Ectodermal cell (in vitro differentiated cells): ENCODE measurements around the gene RBMS3. TPM values are rescaled to one million over a fixed set of nuclear protein-coding genes. Genes with fewer than 3 reads are reported as not detected.
A peak's percentile ranks its signal among the peaks of the same experiment; 100 is the strongest.
"Not testable (repeated sequence)": the region's sequence is repeated elsewhere in the genome, so short reads cannot be mapped to it uniquely, and the experiment has no call there.

Experiments used
- H3K27ac ChIP-seq: 2 replicates; pipeline ENCODE4 v1.7.0; 2013; ENCODE audit warnings: mild to moderate bottlenecking, low read depth, low read length; ENCODE audit not compliant: insufficient read depth, poor library complexity, severe bottlenecking
- H3K27me3 ChIP-seq: 2 replicates; pipeline ENCODE4 v1.7.0; 2013; ENCODE audit warnings: mild to moderate bottlenecking, low read length; ENCODE audit not compliant: insufficient read depth, control insufficient read depth, poor library complexity, severe bottlenecking
- H3K36me3 ChIP-seq: one replicate; pipeline ENCODE4 v1.7.0; 2013; ENCODE audit warnings: low read length; ENCODE audit not compliant: control insufficient read depth, insufficient read depth
- H3K4me1 ChIP-seq: one replicate; pipeline ENCODE4 v1.7.0; 2013; ENCODE audit warnings: low read length; ENCODE audit not compliant: control insufficient read depth, insufficient read depth
- H3K4me3 ChIP-seq: 2 replicates; pipeline ENCODE4 v1.7.0; 2013; ENCODE audit warnings: low read depth, low read length, control low read depth; ENCODE audit not compliant: insufficient read depth
- H3K9me3 ChIP-seq: 2 replicates; pipeline ENCODE4 v1.7.0; 2013; ENCODE audit warnings: mild to moderate bottlenecking, low read length, moderate library complexity; ENCODE audit not compliant: control insufficient read depth
- WGBS, 2 experiments: methylation state at CpG; one replicate each; pipeline ENCODE4 v1.1.7; 2013; ENCODE audit warnings: missing lambda C conversion rate in 2 of 2; 5-methylcytosine and 5-hydroxymethylcytosine counted together
- polyA plus RNA-seq, 4 experiments: library from polyadenylated mRNA; stranded (reverse); fragments of 50-300 nt; gene quantifications; one replicate each; pipeline ENCODE4 v1.2.3, GENCODE V29; 2013

RBMS3 gene
- polyA plus RNA-seq (2013, experiment 1 of 4): 2.3 TPM
- polyA plus RNA-seq (2013, experiment 2 of 4): 1.8 TPM
- 2.9 TPM for polyA plus RNA-seq (2013, experiment 3 of 4)
- 2.9 TPM for polyA plus RNA-seq (2013, experiment 4 of 4)

DNA sequence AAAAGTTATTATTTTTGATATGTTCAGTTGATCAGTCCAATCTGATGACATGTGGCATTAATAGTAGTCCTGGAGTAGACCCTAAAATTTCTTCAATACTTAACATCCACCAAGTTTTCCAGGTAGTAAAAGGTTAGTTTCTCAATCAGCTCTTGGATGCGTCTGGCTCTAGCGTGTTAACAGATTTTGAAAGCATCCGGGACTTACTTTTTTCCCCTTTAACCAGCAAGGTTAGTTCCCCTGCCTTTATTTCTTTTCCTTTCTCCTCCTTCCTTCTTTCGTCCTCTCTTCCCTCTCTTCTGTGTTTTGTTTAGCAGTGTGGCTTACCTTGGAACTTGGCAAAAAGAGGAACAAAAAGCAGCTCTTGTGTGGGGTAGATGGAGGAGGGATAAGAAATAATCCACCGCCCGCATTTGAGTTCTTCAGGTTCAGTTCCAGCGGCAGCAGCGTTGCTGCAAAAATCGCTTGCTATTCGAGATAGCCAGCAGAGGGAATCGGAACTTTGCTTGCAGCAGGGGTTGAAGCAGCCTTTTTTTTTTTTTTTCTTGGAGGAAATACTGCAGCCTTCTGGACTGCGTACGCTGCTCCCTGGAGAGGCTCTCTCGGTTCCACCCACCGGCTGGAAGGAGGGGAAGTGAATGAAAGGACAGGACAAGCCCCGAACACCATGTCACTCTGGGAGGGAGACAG, at the start of gene RBMS3:
RBMS3 (plus strand) TSS at position 668 of the 690 bp plus-strand sequence.
- Histone ChIP-seq H3K4me1 (peaks cover 21% of the 10 kb centered on the region), H3K9me3 (no peaks in the 10 kb centered on the region), H3K4me3 (peak within 1 kb of the TSS; percentile 33), H3K27me3 (no peaks in the 10 kb centered on the region), H3K27ac (peak within 1 kb of the TSS; percentile 85), H3K36me3 (no peaks in the 10 kb centered on the region)
- WGBS, 2 experiments: 3% methylated on average over 16 of the region's 16 CpGs

DNA sequence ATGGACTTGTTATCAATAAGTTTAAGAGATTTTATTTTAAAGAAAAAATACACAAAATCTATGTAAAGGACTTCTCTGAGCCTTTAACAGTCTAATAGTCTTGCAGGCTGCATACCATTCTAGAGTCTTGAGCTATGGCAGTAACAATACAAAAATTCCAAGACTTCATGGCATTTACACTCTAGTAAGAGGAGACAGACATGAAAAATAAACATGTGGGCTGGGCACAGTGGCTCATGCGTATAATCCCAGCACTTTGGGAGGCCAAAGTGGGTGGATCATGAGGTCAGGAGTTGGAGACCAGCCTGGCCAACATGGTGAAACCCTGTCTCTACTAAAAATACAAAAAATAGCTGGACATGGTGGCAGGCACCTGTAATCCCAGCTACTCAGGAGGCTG, 47.7 kb upstream of the RBMS3 start:
- H3K27ac ChIP-seq, H3K4me3 ChIP-seq: not testable (repeated sequence)
- WGBS, 2 experiments: 0% methylated on average over 1 of the region's 1 CpG

DNA sequence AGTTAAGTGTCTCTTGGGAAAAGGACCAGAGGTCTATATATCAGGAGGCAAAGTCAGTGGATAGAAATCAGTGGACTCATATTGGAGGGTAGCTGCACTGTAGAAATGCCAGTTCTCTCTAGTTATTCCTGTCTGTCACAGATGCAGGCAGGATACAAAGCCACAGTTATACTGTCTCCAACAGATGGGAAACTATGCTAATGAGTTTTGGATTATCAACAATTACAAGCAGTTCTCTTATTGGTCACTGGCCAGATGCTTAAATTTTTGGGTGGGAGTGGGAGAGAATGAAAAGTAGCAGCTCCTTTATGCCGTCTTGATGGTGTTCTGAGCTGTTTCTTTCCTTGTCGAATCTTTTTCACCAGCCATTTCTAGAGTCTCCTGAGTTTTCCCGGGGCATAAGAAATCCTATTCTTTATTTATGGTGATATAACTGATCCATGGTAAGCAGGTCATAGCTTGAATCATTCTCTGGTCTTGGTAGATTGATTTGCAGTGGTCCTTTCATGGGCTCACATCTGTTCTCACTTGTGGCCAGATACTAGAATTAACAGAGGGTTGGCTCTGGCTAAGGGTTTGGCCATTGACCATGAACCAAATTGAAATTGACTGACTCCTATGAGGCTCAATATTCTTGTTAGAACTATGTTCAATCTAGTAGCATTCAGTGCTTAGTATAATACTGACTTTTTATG, 44.6 kb upstream of the RBMS3 start:
- H3K4me1 ChIP-seq: no peaks in the 10 kb centered on the region
- no peak overlapping the region for H3K27ac ChIP-seq
- no peaks in the 10 kb centered on the region for H3K9me3 ChIP-seq
- WGBS, 2 experiments: 84 to 100% methylated on average over 1 to 3 of the region's 3 CpGs
- H3K27me3 ChIP-seq: no peaks in the 10 kb centered on the region
- H3K36me3 ChIP-seq: no peaks in the 10 kb centered on the region
- no peak overlapping the region for H3K4me3 ChIP-seq

More for the DNA sequence above, 47.7 kb upstream of the RBMS3 start:
- not testable (repeated sequence) for H3K4me1 ChIP-seq, H3K9me3 ChIP-seq, H3K27me3 ChIP-seq, H3K36me3 ChIP-seq

DNA sequence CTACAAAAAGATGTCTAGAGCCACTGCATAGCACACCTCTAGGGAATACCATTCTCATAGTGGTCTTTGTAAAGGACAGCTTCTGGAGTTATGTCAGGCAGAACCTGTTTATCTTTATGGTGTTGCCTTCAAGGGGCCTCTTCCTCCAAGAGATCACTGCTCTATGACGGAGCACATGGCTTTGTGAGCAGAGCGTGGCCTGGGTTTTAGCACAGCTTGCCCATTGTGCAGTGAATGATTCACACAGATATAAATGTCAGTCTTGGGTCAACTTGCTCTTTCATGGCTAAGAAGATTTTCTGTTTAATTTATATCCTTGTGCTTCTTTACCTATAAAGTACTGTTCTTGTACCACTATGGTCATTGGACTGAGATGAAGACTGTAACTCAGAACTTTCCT, 41.5 kb upstream of the RBMS3 start:
- Histone ChIP-seq H3K4me3 (no peak overlapping the region), H3K27me3 (no peaks in the 10 kb centered on the region), H3K4me1 (no peaks in the 10 kb centered on the region), H3K36me3 (no peaks in the 10 kb centered on the region), H3K27ac (no peak overlapping the region), H3K9me3 (no peaks in the 10 kb centered on the region)
- WGBS, 2 experiments: 91 to 100% methylated on average over 2 of the region's 2 CpGs

DNA sequence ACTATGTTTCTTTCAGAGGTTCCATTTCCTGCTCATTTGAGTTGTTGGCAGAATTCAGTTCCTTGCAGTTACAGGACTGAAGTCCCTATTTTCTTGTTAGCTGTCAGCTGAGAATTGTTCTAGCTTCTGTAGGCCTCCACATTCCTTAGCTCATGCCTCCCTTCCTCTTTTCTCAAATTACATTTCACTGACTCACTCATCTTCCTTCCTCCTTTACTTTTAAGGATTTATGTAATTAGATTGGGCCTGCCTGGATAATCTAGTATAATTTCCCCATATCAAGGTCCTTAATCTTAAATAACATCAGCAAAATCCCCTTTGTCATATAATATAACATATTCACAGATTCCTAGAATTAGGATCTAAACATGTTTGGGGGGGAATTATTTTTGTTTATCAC, 40.6 kb upstream of the RBMS3 start:
- Histone ChIP-seq H3K36me3 (no peaks in the 10 kb centered on the region), H3K27ac (no peak overlapping the region), H3K9me3 (no peaks in the 10 kb centered on the region), H3K4me1 (no peaks in the 10 kb centered on the region), H3K4me3 (no peak overlapping the region), H3K27me3 (no peaks in the 10 kb centered on the region)

DNA sequence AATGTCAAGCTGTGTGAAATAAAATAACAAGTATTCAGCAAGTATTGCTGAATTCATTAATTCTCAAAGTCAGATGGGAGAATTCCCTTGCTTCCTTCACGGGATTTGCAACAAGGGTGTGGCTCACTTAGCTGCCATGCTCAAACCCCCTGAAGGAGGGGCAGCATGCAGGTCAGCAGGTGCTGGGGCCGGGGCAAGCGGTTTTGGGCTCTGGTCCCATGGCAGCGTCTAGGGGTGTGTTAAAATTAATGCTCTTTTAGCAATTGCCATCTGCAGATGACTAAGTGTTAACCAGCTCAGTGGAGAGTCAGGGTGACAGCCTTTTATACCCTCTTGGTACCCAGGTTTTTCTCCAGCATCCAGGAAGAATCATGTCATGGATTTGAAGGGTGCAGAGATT, 40.0 kb upstream of the RBMS3 start:
- Histone ChIP-seq H3K4me1 (no peaks in the 10 kb centered on the region), H3K9me3 (no peaks in the 10 kb centered on the region), H3K36me3 (no peaks in the 10 kb centered on the region), H3K27me3 (no peaks in the 10 kb centered on the region), H3K4me3 (no peak overlapping the region), H3K27ac (no peak overlapping the region)
- 88 to 95% methylated on average over 4 of the region's 4 CpGs for WGBS, 2 experiments

DNA sequence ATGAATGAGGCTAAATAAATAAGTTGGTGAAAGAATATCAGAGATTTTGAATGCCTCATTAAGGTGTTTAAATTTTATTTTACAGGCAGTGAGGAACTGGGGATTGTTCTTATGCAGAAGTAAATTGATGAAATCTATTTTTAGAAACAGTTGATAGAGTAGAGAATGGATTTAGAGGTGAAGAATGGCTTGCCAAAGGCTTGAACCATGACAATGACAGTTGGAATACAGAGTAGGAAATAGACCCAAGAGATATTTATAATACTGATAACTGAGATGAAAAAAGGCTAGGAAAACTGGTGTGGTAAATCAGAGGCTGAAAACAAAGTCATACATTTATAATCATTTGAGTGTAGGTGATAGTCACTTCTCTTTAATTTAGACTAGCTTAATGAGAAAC, 39.0 kb upstream of the RBMS3 start:
- Histone ChIP-seq H3K4me3 (no peak overlapping the region), H3K9me3 (no peaks in the 10 kb centered on the region), H3K4me1 (no peaks in the 10 kb centered on the region), H3K27me3 (no peaks in the 10 kb centered on the region), H3K27ac (no peak overlapping the region), H3K36me3 (no peaks in the 10 kb centered on the region)

DNA sequence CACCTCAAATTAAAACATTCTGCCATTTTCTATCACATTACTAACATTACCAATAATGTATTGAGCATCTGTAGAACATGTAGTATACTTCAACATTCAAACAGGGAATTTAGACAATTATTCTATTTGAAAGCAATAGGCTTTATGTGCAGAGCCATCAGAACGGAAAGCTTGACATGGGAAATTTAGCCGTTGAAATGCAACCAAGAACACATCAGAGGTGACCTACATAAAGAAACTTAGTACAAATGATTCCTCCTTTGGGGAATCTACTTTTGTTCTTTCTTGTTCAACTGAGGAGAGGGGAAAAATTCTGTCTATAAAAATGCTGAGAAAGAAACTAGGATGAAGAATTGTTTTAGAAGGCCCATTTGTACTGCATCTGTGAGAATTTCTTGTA, 38.6 kb upstream of the RBMS3 start:
- Histone ChIP-seq H3K27ac (no peak overlapping the region), H3K36me3 (no peaks in the 10 kb centered on the region), H3K4me3 (no peak overlapping the region), H3K4me1 (no peaks in the 10 kb centered on the region), H3K9me3 (no peaks in the 10 kb centered on the region), H3K27me3 (no peaks in the 10 kb centered on the region)
- WGBS, 2 experiments: 91 to 100% methylated on average over 2 of the region's 2 CpGs

DNA sequence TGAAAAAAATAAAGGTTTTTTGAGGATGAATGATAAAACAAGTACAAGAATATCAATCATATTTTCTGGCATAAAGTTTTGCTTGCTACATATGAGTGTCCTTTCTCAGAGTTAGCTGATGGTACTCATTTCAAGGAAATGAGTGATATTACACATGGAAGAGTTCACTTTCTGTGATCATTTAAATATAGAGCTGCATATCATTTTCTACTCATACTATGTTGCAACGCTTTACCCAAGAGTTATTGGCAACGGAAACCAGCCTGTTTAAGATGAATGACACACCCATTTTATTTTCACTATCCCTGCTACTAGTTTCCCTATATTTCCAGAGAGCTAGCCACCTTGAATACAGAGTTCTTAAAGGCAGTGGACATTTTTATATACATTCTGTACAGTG, 35.4 kb upstream of the RBMS3 start:
- 90 to 100% methylated on average over 2 of the region's 2 CpGs for WGBS, 2 experiments
- H3K4me3 ChIP-seq: no peak overlapping the region
- H3K9me3 ChIP-seq: no peaks in the 10 kb centered on the region
- no peaks in the 10 kb centered on the region for H3K4me1 ChIP-seq
- no peaks in the 10 kb centered on the region for H3K36me3 ChIP-seq
- H3K27ac ChIP-seq: no peak overlapping the region
- H3K27me3 ChIP-seq: no peaks in the 10 kb centered on the region

DNA sequence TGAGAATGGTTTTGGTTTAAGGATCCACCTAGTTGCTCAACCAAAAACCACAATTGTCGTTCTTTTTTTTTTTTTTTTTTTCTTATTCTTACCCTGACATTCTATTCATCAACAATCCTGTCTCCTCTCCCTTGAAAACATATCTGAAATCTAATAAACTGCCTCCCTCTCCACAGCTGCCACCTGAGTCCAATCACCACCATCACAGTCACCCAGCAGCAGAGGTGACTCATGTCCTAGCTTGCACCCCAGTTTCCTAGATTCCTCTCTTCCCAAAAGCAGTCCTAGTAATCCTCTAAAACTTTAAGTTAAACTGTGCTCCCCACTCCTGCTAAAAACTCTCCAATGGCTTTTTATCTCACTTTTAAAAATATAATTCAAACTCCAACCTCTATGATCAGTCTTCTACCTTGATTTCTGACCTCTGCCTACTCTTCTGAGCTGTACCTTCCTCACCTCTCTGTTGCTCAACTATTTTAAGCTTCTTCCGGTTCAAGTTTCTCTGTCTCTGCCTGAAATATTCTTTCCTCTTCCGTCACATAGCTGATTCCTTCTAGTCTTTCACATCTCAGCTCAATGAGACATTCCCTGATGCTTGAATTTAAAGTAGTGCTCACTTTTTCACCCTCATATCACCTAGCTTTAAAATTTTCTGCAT, 33.7 kb upstream of the RBMS3 start:
- no peaks in the 10 kb centered on the region for H3K36me3 ChIP-seq
- H3K27ac ChIP-seq: no peak overlapping the region
- no peaks in the 10 kb centered on the region for H3K4me1 ChIP-seq
- no peaks in the 10 kb centered on the region for H3K27me3 ChIP-seq
- no peaks in the 10 kb centered on the region for H3K9me3 ChIP-seq
- no peak overlapping the region for H3K4me3 ChIP-seq
- 86 to 93% methylated on average over 3 of the region's 3 CpGs for WGBS, 2 experiments
